GF-D8 (cell line): ENCODE measurements around the gene SH3PXD2B.

Experiments used
- DNase-seq: peaks from one replicate; lab custom pipeline; 2025; lab: John Stamatoyannopoulos, UW

SH3PXD2B gene

DNA sequence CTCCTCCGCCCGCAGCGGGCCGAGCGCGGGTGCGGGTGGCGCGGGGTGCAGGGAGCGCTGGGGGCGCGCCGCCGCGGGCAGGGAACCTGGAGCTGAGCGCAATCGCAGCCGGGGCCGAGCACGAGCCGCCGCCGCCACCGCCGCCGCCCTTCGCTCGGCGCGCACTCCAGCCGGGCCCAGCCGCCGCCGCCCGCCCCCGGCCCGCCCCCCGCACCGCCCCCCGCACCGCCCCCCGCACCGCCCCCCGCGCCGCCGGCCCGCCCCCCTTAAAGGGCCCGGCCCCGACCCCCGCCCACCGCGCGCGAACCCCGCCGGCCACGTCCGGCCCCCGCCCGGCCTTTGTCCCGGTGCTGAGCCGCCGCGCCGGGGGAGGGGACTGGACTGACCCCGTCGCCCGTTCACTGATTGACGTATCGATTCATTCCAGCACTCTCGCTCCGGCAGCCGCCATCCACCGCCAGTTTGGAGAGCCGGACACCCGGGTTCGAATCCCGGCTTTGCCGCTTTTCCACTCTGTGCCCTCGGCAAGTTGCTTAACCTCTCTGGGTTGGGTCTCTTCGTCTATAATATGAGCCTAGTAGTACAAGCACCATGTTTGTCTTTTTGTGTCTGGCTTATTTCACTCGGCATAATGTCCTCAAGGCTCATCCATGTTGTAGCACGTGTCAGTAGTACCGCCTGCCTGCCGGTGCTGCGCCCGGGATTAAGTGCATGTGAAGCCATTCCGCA lies at the start of gene SH3PXD2B:
TSS of gene SH3PXD2B (minus strand) at position 168 of the 729 bp plus-strand sequence. CDS start 173 bp downstream, outside the sequence.
- no peak for DNase-seq

DNA sequence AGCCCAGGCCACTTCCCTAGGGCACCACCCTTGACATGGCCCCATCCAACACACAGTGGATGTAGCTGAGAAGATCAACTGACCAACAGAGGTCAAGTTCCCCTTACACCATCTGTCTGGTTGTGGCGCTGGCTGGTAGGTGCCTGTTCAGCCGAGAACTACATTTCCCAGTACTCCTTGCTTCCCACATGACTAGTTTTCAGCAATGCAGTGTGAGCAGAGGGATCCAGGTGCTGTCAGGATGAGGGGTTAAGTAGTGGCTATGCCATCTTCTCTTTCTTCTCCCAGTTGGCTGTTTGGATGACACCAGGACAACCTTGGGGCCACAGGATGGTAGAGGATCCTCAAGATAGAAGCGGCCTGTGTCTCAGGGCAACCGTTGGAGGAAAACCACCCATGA lies 48.6 kb upstream of the SH3PXD2B start:
- no peak for DNase-seq

DNA sequence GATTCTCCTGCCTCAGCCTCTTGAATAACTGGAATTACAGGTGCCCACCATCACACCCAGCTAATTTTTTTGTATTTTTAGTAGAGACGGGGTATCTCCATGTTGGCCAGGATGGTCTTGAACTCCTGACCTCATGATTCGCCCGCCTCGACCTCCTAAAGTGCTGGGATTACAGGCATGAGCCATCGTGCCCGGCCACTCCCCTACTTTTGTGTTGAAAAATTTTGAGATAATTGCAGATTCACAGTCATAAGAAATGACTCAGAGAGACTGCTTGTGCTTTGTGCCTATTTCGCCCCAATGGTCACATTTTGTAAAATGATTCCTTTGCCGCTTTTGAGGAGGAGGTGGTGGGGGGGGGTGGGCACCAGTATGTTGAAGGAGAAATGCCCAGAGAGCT lies 48.1 kb upstream of the SH3PXD2B start:
- no peak for DNase-seq

DNA sequence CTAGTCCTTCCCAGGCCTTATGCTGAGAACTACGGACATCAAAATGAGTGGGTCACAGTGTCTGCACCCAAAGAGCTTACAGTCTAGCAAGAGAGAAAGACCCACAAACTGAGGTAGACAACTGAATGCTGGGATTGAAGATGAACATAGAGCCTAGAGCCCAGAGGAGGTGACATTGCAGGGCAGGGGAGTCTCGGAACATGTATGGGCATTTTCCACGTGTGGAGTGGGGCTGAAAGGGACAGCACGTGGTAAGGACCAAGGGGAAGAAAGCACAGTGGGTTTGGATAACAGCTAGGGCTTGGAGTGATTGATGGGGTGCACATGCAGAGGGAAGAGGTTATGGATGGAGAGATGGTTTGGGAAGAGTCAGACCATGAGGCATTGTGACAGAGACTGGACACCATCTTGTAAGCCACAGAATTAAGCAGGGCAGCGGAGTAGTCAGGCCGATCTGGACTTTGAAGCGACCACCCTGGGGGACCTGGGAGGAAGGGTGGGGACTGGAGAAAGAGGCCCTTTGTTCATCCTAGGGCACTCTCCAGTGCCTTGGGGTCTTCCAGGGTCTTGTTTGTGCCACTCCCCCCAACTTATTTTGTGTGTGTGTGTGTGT lies 47.5 kb upstream of the SH3PXD2B start:
- no peak for DNase-seq

DNA sequence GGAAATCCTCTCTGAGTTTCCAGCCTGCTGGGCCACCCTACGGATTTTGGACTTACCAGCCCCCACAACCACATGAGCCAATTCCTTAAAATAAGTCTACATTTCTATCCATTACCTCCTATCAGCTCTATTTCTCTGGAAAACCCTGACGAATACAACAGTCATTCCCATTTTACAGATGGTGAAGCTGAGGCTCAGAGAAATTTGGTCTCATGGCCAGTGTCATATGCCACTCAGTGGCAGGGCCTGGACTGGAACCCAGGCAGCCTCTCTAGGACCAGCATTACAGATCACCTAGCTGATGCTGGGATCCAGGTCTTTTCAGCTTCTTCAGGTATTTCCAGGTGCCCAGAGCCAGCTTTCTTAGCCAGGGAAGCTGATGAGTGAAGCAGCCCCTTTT lies 45.0 kb upstream of the SH3PXD2B start:
- DNase-seq, result no peak

DNA sequence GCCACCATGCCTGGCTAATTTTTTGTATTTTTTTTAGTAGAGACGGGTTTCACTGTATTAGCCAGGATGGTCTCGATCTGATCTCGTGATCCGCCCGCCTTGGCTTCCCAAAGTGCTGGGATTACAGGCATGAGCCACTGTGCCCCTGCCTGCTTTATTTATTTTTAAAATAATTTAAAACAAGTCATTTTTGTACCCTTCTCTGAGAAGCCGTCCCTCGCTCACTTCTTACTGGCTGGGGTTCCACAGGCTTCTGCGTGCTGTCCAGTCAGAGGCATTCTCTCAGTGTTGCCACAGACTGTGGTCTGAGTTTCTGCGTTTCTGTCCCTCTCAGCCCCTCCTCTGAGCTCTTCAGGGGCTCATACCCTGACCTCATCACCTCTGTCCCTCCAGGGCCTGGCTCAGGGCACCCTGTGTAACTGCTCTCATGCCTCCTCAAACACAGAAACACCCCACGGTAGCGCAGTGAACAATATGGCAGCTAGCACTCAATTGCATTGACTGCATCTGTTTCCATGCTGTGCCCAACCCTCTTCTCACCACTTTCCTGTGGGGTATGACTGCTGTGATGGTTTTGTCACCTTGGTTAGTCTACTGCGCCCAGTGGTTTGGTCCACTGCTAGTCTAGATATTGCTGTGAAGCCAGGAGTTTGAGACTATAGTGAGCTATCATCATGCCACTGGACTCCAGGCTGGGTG lies 44.3 kb upstream of the SH3PXD2B start:
- no peak for DNase-seq

DNA sequence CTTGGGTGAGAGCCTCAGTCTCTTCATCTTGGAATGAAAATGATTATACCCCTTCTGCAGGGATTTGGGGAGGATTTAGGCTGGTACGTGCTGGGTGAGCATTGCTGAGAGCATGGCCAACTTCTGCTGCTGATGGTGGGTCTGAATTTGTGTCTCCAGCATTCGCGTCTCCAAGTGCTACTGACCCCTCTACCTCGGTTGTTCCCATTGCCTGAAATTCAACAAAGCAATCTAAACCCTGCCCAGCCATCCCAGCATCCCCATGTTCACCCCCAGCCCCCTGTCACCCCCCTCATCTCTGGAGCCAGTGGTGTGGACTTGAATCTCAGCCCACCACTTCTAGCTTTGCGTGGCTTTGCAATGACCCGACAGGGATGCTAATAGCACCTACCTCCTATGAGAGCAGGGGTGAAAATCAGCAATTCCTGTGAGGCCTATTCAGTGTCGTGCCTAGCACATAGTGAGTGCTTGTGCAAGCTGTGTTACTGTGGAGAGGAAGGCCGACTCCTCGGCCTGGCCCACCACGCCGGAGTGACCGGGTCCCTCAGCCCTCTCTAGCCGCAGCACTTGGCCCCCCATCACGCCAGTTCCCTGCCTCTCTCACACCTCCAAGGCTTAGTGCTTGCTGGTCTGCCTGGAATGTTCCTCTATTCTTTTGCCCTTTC lies 43.4 kb upstream of the SH3PXD2B start:
- no peak for DNase-seq

DNA sequence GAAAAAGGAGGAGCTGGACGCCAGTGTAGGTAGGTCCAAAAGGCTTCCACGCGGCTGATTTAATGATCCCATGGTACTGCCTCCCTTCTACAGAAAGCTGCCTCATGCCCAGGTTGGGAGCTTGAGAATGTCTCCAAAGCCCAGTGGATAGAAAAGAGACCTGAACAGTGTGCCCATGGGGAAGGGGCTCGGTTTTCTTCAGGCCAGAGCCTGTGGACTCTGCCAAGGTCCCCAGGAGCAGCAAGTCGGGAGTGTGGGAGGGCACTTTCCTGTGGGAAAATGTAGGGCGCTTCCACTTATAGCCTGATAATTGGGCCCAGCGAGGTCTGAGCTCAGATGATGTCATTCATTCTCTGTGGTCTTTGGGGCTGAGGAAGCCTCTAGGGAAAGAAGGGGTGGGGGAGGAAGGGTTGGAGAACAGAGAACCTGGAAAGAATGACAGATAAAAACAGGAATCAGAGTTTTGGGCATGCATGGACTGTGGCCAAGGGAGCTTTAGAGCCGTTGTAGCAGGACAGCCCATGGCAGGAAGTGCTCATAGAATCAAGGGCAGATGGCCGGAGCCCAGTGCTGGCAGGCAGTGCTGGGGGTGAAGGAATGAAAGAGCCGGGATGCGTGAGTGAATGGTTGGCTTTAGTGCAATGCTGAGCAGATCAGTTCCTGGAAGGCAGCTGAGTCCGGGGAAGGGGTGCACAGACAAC lies 42.5 kb upstream of the SH3PXD2B start:
- no peak for DNase-seq

DNA sequence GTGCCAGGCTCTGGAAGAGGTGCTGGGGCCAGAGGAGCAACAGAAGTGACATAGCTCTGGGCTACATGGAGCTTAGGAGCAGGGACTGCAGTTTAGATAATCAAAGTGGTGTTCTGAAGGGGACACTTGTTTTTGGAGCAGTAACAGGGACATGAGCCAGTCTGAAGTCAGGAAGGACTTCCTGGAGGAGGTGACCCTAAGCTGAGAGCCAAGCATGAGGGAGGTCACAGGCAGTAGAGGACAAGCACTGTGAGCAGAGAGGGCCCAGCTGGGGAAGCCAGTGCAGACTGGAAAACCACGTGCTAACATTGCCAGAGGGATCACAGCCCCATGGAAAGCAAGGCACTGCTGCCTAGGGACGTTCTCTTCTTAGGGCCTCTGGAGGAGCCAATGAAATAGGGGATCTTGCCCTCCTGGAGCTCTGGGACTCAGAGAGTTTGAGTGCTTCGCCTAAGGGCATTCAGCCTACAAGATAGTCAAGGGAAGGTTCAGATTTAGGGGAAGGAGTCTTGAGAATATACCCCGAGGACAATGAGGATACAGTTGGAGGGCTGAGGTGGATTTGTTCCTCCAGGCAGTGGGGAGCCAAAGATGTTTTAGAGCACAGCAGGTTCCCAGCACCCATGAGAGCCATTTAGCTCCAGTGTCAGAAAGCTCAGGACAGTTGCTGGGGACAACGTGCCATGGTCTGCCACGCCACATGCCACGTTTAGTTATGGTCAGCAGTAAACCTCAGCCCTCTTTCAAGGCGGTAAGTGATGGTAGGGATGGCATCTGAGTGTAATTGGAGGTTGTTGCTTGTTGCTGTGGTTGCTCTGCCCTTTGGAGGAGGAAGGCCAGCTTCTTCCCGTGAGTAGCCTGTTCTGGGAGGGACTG lies 40.5 kb upstream of the SH3PXD2B start:
- no peak for DNase-seq

DNA sequence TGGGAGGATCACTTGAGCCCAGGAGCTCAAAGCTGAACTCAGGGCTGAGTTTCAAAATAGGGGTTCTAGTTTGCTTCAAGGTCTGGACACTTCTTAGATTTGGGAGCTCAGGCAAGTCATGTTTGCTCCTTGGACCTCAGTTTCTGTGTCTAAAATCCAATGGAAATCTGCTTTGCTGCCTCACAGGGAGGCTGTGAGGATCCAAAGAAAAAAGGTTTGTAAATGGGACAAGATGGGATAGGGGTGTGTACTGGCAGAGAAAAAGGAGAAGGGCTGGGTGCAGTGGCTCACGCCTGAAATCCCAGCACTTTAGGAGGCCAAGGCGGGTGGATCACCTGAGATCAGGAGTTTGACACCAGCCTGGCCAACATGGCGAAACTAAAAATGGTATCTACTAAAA lies 39.6 kb upstream of the SH3PXD2B start:
- DNase-seq, result no peak

DNA sequence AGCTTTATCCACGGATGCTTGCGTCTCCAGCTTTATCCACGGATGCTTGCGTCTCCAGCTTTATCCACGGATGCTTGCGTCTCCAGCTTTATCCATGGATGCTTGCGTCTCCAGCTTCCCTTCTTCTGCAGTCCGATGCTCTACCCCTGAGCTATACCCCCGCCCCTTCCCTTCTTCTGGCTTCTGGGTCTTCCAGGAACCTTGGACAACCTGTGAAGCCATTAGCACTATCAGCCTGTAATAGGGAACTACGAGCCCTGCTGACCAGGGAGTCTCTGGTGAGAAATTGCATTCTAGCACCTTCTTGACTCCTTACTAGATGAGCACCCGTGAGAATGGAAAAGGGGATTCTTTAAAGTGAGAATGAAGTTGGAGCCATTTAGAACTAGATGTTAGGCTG lies 39.1 kb upstream of the SH3PXD2B start:
- no peak for DNase-seq

DNA sequence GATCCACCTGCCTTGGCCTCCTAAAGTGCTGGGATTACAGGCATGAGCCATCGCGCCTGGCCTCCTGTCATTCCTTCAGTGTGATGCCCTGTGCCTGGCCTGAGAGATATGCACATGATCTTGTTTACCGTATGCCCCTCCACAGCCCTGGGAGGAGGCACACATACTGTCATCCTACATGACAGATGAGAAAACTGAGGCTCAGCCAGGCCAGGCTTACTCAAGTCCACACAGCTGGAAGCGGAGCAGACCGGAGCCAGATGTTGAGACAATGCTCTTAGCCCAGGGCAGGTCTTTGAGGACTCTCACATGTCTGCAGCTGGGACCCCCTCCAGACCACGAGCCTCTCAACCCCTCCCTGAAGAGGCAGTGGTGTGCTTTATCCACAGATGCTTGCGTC lies 38.7 kb upstream of the SH3PXD2B start:
- DNase-seq, result no peak

DNA sequence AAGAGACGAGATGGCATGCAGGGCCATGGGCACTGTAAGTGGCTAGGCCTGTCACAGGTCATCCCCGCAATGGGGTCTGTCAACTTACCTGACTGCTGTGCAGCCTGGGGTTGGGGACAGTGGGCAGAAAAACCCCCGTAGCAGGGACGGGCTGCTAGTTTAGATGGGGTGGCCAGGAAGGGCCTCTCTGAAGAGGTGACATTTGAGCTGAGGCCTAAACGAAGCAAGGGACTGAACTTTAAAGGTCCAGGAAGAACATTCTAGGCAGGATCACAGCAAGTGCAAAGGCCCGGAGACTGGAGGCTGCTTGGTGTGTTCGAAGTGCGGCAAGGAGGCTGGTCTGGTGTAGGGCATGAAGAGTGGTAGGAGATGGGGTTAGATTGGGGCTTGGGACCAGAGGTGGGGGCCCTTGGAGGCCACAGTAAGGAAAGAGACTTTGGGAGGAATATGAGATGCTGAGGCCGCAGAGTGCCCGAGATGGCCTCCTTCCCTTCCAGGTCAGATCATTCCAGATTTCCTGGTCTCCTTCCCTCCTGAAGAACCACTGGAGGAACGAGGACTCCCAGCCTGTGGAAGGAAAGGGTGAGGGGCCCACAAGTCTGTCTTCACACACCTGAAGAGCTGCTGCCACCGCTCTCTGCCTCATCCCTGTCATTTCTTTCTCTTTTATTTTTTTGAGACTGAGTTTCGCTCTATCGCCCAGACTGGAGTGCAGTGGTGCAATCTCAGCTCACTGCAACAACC lies 37.9 kb upstream of the SH3PXD2B start:
- DNase-seq, result no peak

DNA sequence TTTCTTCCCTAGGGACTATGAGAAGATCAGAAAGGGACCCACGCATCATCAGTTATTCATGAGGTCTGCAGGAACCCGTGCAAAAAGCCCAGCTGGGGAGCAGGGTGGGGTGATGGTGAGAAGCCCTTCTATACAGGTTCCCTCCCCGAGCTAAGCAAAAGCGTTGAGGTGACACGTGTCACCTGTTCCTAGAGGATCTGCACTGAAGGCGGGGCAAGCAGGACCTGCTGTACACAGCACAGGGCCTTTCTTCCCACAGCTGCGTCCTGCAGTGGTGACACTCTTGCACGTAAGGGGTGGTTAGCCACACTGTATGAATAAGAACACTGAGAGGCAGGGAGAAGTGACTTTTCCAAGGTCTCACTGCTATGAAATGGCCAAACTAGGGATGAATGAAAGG lies 37.2 kb upstream of the SH3PXD2B start:
- DNase-seq, result no peak

DNA sequence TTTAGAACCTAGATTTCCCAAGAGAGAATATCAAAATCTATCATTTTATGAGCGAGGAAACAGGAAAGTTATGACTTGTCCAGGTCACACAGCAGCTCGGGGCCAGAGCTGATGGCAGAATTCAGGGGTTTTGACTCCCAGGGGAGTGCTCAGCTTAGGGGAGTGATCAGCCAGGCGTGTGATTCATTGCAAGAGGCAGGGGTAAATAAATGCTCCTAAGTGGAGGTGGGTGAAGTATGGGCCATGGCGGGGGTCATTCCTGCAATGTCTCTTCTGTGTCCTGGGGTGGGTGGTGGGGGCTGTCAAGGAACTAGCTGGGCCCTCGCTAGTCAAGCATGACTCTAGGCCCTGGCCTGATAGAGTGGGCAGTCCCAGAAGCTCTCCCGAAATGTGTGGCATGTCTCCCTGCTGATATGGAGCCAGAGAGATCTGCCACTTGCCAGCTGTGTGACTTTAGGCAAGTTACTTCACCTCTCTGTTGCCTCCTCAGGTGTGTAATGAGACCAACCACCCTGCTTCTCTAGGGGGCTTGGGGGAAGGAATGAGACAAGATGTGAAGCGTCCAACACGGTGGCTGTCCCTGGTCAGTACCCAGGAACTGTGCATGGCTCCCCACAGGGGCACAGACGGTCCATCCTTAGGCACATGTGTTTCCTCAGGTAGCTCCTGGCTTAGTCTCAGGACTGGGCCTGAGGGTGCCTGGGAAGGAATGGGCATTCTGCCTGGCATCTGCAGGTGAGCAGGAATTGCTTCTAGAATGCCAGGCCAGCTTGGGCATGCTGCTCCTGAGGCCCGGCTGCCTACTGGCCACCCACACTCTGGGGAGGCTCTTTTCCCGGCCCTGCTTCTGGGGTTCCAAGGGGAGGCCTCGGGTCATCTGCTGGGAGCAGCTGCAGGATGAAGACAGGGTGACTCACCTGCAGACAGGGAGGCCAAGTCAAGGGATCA lies 36.5 kb upstream of the SH3PXD2B start:
- no peak for DNase-seq

DNA sequence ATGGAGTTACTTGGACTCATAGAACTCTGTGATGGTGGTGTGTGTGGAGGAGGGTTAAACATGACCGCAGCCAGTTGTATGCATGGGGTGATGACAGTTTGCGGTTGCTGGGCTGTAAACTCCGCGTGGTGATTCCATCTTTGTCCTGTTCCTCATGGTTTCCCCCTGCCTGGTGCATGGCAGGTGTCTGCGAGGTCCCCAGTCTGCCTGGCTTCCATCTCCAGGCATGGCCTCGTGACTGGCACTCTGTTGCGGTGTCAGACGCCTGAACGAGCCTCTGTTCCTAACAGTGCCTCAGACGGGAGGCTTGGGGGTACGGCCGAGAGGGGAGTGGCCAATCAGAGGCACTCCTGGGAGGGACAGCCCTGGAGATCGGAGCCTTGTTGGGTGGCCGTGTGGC lies 33.9 kb upstream of the SH3PXD2B start:
- no peak for DNase-seq

DNA sequence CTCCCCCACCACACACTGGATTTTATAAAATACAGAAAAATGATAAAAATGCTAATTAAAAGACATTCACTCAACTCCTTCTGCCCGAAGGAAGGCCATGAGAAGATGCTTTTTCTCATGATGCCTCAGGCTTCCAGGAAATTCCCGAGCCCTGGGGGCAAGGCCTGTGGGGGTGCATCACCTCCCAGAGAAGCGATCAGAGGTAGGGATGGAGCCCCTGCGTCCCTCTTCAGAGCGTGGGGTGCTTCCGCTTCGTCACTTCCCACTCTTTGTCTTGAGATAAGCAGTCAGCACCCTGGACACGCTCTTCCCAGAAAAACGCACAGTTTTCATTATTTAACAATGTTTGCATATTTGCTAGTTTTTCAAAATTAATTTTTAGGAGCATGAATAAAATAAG lies 33.3 kb upstream of the SH3PXD2B start:
- DNase-seq, result no peak

DNA sequence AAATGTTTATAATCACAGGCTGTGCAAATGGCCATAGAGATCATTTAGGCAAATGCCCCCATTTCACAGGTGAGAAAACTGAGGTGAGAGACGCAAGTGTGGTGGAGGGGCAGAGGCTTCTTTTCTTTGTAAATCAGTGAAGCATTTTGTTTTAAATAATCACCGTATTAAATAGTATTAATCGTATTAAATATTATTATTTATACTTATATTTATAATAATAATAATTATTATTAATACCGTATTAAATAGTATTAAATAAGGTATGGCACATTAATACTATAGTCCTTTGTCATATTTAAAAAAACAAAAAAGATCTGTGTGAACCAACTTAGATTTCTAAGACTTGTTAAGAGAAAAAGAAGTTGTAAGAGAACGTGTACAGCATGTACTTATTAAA lies 32.6 kb upstream of the SH3PXD2B start:
- DNase-seq, result no peak

DNA sequence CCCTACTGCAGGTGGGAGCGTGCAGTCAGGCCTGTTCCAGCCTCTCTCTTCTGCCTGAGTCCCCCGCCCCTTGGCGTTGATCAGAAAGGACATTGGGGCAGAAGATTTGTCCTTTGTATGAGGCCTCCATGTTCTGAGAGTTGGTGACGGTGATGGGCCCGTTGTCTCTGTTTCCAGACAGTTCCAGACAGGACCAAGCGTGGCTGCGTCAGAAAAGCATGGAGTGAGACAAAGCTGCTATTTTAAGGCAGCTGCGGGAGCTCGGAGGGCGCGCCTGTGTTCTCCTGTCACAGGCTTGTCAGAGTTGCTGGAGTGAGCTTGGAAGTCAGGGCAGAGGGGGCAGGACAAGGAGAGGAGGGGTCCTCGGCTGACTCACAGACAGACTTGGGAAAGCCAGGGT lies 32.1 kb upstream of the SH3PXD2B start:
- no peak for DNase-seq
